Inflammatory macrophage treated with lipopolysaccharide for 4 hours (primary cell): ENCODE data around the gene C11orf42.
A peak's percentile ranks its signal among the peaks of the same experiment; 100 is the strongest.

Experiments
- DNase-seq: peaks from one replicate; pipeline ENCODE4 v3.0.0-alpha.2; 2020

Gene C11orf42

GRCh38 chr11:6205366-6205765 is at the start of gene C11orf42:
TSS of gene C11orf42 (plus strand) at chr11:6205557. CDS start at chr11:6205616, 59 bp downstream.
- no peak for DNase-seq

GRCh38 chr11:6156628-6157359 is 48.6 kb upstream of the C11orf42 start:
- peak; percentile 25 for DNase-seq

- DNase-seq = no peak
Observed at GRCh38 chr11:6170226-6170625, 35.1 kb upstream of the C11orf42 start, which contains the start of gene OR52B2. TSS of gene OR52B2 (minus strand) at chr11:6170326. CDS start at chr11:6170326, 0 bp downstream.

- DNase-seq = no peak
Observed at GRCh38 chr11:6175440-6175839, 29.9 kb upstream of the C11orf42 start.

GRCh38 chr11:6191742-6192141 is 13.6 kb upstream of the C11orf42 start:
- DNase-seq = peak; percentile 89

- peak; percentile 83 for DNase-seq
Observed at GRCh38 chr11:6194065-6194581, 11.2 kb upstream of the C11orf42 start.

- peak; percentile 42 for DNase-seq
Observed at GRCh38 chr11:6196396-6196795, 9.0 kb upstream of the C11orf42 start.

GRCh38 chr11:6197466-6198200 is 7.7 kb upstream of the C11orf42 start:
- DNase-seq = no peak

- DNase-seq = no peak
Observed at GRCh38 chr11:6199174-6199810, 6.1 kb upstream of the C11orf42 start, which contains the start of gene OR52W1. TSS of gene OR52W1 (plus strand) at chr11:6199224. CDS start at chr11:6199224, 0 bp downstream.

- peak; percentile 98 for DNase-seq
Observed at GRCh38 chr11:6200975-6201374, 4.4 kb upstream of the C11orf42 start.

- DNase-seq = peak; percentile 94
Observed at GRCh38 chr11:6201481-6201880, 3.9 kb upstream of the C11orf42 start.

GRCh38 chr11:6202041-6202440 is 3.3 kb upstream of the C11orf42 start:
- no peak for DNase-seq

GRCh38 chr11:6203327-6203726 is 2.0 kb upstream of the C11orf42 start:
- DNase-seq = peak; percentile 37

GRCh38 chr11:6204706-6205105 is 651 bp upstream of the C11orf42 start:
- DNase-seq = peak; percentile 94

- no peak for DNase-seq
Observed at GRCh38 chr11:6206456-6207180, 1.3 kb downstream of the C11orf42 start.

- no peak for DNase-seq
Observed at GRCh38 chr11:6209801-6210200, 4.4 kb downstream of the C11orf42 start.

- no peak for DNase-seq
Observed at GRCh38 chr11:6210274-6210955, 5.1 kb downstream of the C11orf42 start.

- no peak for DNase-seq
Observed at GRCh38 chr11:6214530-6214929, 9.2 kb downstream of the C11orf42 start.

GRCh38 chr11:6216501-6216900 is 11.1 kb downstream of the C11orf42 start:
- no peak for DNase-seq

- DNase-seq = no peak
Observed at GRCh38 chr11:6217722-6218121, 12.4 kb downstream of the C11orf42 start.

- peak; percentile 82 for DNase-seq
Observed at GRCh38 chr11:6219359-6219758, 14.0 kb downstream of the C11orf42 start.

- DNase-seq = no peak
Observed at GRCh38 chr11:6223854-6224253, 18.5 kb downstream of the C11orf42 start.
